Measurements from ENCODE around the gene CELA1. TPM values are rescaled to one million over a fixed set of nuclear protein-coding genes. Genes with fewer than 3 reads are reported as not detected.

The CELA1 gene
- total RNA-seq, 1 donor from 2014 or later, result not detected

DNA sequence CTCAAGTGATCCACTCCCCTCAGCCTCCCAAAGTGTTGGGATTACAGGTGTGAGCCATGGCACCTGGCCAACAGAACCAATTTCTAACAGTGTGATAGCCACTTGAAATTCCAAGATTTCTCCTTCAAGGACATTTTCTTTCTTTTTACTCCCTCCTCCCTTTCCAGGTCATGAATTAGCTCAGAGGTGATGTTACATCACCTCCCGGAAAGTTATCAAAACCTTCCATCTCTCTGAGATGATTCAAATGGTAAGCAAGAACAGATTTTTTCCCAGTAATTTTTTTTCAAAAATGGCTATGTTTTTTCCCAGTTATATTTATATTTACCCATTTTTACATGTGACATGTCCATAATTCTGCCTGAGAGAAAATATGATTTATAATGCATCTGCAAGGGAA, 60.6 kb downstream of the CELA1 start:
- no peak overlapping the region for H3K27ac Mint-ChIP-seq
- TF ChIP-seq, protein P1, sequence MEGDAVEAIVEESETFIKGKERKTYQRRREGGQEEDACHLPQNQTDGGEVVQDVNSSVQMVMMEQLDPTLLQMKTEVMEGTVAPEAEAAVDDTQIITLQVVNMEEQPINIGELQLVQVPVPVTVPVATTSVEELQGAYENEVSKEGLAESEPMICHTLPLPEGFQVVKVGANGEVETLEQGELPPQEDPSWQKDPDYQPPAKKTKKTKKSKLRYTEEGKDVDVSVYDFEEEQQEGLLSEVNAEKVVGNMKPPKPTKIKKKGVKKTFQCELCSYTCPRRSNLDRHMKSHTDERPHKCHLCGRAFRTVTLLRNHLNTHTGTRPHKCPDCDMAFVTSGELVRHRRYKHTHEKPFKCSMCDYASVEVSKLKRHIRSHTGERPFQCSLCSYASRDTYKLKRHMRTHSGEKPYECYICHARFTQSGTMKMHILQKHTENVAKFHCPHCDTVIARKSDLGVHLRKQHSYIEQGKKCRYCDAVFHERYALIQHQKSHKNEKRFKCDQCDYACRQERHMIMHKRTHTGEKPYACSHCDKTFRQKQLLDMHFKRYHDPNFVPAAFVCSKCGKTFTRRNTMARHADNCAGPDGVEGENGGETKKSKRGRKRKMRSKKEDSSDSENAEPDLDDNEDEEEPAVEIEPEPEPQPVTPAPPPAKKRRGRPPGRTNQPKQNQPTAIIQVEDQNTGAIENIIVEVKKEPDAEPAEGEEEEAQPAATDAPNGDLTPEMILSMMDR (IDR thresholded peaks at IDR 0.05; ENCODE audit: unreplicated experiment), result no peak
- no peak overlapping the region for H3K4me3 Mint-ChIP-seq (ENCODE audit: low read depth)
- H3K4me1 Mint-ChIP-seq (ENCODE audit: low read depth), result peaks cover 2% of the 10 kb centered on the region
- DNase-seq (ENCODE audit: low spot score, unreplicated experiment), result no peak
- no peaks in the 10 kb centered on the region for H3K27me3 Mint-ChIP-seq
- H3K9me3 Mint-ChIP-seq (ENCODE audit: low read depth), result no peaks in the 10 kb centered on the region
- H3K36me3 Mint-ChIP-seq (ENCODE audit: insufficient read depth), result no peaks in the 10 kb centered on the region

DNA sequence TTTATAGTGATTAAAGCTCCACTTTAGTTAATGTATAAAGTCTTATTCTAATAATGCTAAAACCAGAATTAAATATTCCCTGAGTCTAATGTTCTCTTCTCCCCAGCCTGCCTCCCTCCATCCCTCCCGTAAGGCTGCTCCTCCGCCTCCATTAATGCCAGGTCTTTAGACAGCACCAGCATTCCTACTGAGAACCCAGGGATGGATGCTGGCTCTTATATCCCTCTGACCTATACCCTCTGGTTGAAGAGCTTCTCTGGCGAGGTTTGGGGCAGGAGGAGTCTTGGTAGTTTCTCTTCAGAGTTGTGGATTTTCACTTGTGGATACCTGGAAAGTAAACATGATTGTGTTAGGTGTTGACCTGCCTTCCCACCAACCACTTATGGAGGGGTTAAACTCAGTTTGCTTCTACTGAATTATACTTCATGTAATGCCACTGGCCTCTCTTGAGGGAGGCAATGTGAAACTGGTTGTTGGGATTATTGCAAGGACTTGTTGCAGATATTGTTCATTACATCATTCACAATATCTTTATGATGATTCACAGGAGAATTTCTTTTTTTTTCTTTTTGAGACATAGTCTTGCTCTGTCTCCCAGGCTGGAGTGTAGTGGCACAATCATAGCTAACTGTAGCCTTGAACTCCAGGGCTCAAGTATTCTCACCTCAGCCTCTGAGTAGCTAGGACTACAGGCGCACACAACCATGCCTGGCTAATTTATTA, 65.1 kb downstream of the CELA1 start:
- no peak overlapping the region for H3K27ac Mint-ChIP-seq
- TF ChIP-seq, protein P1 (IDR thresholded peaks at IDR 0.05; ENCODE audit: unreplicated experiment), result no peak
- H3K4me3 Mint-ChIP-seq (ENCODE audit: low read depth), result no peak overlapping the region
- peaks cover 4% of the 10 kb centered on the region for H3K4me1 Mint-ChIP-seq (ENCODE audit: low read depth)
- H3K9me3 Mint-ChIP-seq (ENCODE audit: low read depth), result no peaks in the 10 kb centered on the region
- no peaks in the 10 kb centered on the region for H3K27me3 Mint-ChIP-seq
- no peak for DNase-seq (ENCODE audit: low spot score, unreplicated experiment)
- H3K36me3 Mint-ChIP-seq (ENCODE audit: insufficient read depth), result no peaks in the 10 kb centered on the region

Other genes with a start within 250 kb of the CELA1 start
- 40.0 and 44.2 TPM in 2 replicates for gene TFCP2, start 173.5 kb downstream of the CELA1 start, total RNA-seq
- 8.2 and 11.6 TPM in 2 replicates for gene POU6F1, start 128.6 kb downstream of the CELA1 start, total RNA-seq
- 103 and 106 TPM in 2 replicates for gene DAZAP2, start 107.9 kb downstream of the CELA1 start, total RNA-seq
- 9.1 and 11.0 TPM in 2 replicates for gene SMAGP, start 76.3 kb downstream of the CELA1 start, total RNA-seq
- gene BIN2, start 22.5 kb downstream of the CELA1 start, total RNA-seq, result not detected in 2 replicates
- gene GALNT6, start 44.7 kb upstream of the CELA1 start, total RNA-seq, result 3.7 and 4.7 TPM in 2 replicates
- 10.6 and 11.8 TPM in 2 replicates for gene SLC4A8, start 78.2 kb upstream of the CELA1 start, total RNA-seq
- 8.1 and 9.8 TPM in 2 replicates for gene SCN8A, start 244.6 kb upstream of the CELA1 start, total RNA-seq

All from progenitor cell of endocrine pancreas (in vitro differentiated cells).